Measurements from ENCODE around the gene PLA1A. TPM values are rescaled to one million over a fixed set of nuclear protein-coding genes. Genes with fewer than 3 reads are reported as not detected.

PLA1A gene
- total and polyA plus RNA-seq, 2 donors (not counting 3 experiments of a cell fraction or from before 2014, with no cell fraction given): 0.07 TPM; not detected in 1

- intact Hi-C loops (cut with micrococcal nuclease): no loop called here
- Histone ChIP-seq H3K9ac (replicated peaks; ENCODE audit: extremely low read depth, insufficient read depth, low read length) (no peak overlapping the region), H3K27me3 (ENCODE audit: control insufficient read depth in 2 of 2, insufficient read depth in 2 of 2, low read length in 2 of 2) (no peaks in the 10 kb centered on the region), H3K4me1 (ENCODE audit: control insufficient read depth, extremely low read depth, insufficient read depth, low read length) (peaks cover 21% of the 10 kb centered on the region), H3K9me1 (replicated peaks; ENCODE audit: control insufficient read depth, extremely low read depth, insufficient read depth, low read length) (no peaks in the 10 kb centered on the region), H2AFZ (ENCODE audit: low read depth, low read length) (no peak overlapping the region), H3K4me2 (ENCODE audit: insufficient read depth, low read length) (no peak overlapping the region), H3K27ac (ENCODE audit: insufficient read depth, low read depth, low read length) (no peak overlapping the region), H4K20me1 (replicated peaks; ENCODE audit: control insufficient read depth, extremely low read depth, insufficient read depth, low read length) (no peaks in the 10 kb centered on the region), H3K9me3 (replicated peaks; ENCODE audit: control insufficient read depth, insufficient read depth, low read length) (no peaks in the 10 kb centered on the region), H3K36me3 (ENCODE audit: control insufficient read depth in 2 of 2, extremely low read depth in 1 of 2, insufficient read depth in 2 of 2, low read length in 2 of 2) (peaks cover 0 to 4% of the 10 kb centered on the region in 2 experiments), H3K4me3 (replicated peaks in 1 of 3; ENCODE audit: insufficient read depth in 1 of 3, low read depth in 1 of 3, low read length in 3 of 3) (no peak overlapping the region), H3K79me2 (ENCODE audit: control insufficient read depth, insufficient read depth, low read length) (peaks cover 4% of the 10 kb centered on the region)
- DNase-seq (ENCODE audit: low read depth, low spot score) (no peak), FAIRE-seq (no peak)
- no peak for TF ChIP-seq EZH2 (IDR thresholded peaks at IDR 0.05; ENCODE audit: borderline replicate concordance, low read depth, low read length, severe bottlenecking)
- TF ChIP-seq POLR2AphosphoS5 (IDR thresholded peaks at IDR 0.05; ENCODE audit: insufficient read depth, low read depth, low read length): no peak
- no peak for TF ChIP-seq MYC (IDR thresholded peaks at IDR 0.05; ENCODE audit: low read depth, low read length)
- no peak for TF ChIP-seq MAX (IDR thresholded peaks at IDR 0.05; ENCODE audit: insufficient read depth, insufficient read length)
- TF ChIP-seq, protein P1, sequence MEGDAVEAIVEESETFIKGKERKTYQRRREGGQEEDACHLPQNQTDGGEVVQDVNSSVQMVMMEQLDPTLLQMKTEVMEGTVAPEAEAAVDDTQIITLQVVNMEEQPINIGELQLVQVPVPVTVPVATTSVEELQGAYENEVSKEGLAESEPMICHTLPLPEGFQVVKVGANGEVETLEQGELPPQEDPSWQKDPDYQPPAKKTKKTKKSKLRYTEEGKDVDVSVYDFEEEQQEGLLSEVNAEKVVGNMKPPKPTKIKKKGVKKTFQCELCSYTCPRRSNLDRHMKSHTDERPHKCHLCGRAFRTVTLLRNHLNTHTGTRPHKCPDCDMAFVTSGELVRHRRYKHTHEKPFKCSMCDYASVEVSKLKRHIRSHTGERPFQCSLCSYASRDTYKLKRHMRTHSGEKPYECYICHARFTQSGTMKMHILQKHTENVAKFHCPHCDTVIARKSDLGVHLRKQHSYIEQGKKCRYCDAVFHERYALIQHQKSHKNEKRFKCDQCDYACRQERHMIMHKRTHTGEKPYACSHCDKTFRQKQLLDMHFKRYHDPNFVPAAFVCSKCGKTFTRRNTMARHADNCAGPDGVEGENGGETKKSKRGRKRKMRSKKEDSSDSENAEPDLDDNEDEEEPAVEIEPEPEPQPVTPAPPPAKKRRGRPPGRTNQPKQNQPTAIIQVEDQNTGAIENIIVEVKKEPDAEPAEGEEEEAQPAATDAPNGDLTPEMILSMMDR (IDR thresholded peaks at IDR 0.05; ENCODE audit: extremely low read depth in 1 of 2, insufficient read depth in 1 of 2, low read depth in 1 of 2, low read length in 2 of 2): no peak
- TF ChIP-seq JUN (IDR thresholded peaks at IDR 0.05; ENCODE audit: borderline replicate concordance, insufficient read depth, insufficient read length, low read depth): no peak
- TF ChIP-seq FOS (IDR thresholded peaks at IDR 0.05; ENCODE audit: borderline replicate concordance, insufficient read depth, low read length): no peak
- TF ChIP-seq GATA2 (IDR thresholded peaks at IDR 0.05; ENCODE audit: insufficient read depth, insufficient read length, low read depth, low read length): no peak
- TF ChIP-seq POLR2A (IDR thresholded peaks at IDR 0.05; ENCODE audit: low read depth, low read length): no peak
- dilution Hi-C loops (cut with MboI; ENCODE audit: extremely low pct_ligation_motif_present, low sequenced_read_pairs): no loop called here
- ChIA-PET CTCF (no interaction called here), POLR2A (no interaction called here)
- no TSS peak for BruUV-seq (replicated peaks)
Measured at GRCh38 chr3:119673875-119674274, 76.2 kb downstream of the PLA1A start.

Measured in endothelial cell of umbilical vein (primary cell).